Fibroblast of lung (primary cell): ENCODE data around the gene SLC5A8.

Experiments
- EZH2 ChIP-seq: IDR thresholded peaks from 2 replicates; pipeline ENCODE4 v1.5.1; 2012; ENCODE audit warnings: low read length, control low read depth, mild to moderate bottlenecking; ENCODE audit errors: missing control alignments
- TF ChIP-seq, protein P1 (sequence below), 2 donors: IDR thresholded peaks in 1 of 2; conservative IDR thresholded peaks in 1 of 2; 1 replicate in 1 of 2; 2 replicates in 1 of 2; pipeline ENCODE4 v1.5.1; 2011 to 2012; ENCODE audit warnings: low read length in 2 of 2, control low read depth in 1 of 2, inconsistent platforms in 1 of 2, low read depth in 1 of 2, mild to moderate bottlenecking in 1 of 2

DNA sequence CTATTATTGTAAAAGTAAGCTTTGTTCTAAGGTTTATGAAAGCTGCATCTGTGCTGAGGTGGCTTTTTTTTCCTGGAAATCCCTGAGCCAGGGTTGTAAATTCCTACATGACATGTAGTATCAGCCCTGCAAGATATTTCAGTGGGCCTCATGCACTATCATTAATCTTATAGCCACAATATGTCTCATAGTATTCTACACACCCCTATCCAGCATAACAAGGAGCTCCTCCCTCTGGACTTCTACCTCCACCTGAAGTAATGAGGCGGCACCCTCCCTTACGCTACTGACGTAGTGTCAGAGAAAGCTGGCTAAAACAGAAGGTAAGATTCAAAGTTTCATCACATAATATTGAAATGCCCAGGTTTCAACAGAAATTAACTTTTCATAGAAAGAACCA is 35.5 kb downstream of the SLC5A8 start:
- TF ChIP-seq, protein P1, sequence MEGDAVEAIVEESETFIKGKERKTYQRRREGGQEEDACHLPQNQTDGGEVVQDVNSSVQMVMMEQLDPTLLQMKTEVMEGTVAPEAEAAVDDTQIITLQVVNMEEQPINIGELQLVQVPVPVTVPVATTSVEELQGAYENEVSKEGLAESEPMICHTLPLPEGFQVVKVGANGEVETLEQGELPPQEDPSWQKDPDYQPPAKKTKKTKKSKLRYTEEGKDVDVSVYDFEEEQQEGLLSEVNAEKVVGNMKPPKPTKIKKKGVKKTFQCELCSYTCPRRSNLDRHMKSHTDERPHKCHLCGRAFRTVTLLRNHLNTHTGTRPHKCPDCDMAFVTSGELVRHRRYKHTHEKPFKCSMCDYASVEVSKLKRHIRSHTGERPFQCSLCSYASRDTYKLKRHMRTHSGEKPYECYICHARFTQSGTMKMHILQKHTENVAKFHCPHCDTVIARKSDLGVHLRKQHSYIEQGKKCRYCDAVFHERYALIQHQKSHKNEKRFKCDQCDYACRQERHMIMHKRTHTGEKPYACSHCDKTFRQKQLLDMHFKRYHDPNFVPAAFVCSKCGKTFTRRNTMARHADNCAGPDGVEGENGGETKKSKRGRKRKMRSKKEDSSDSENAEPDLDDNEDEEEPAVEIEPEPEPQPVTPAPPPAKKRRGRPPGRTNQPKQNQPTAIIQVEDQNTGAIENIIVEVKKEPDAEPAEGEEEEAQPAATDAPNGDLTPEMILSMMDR (conservative IDR thresholded peaks at IDR 0.05 in 1 of 2, IDR thresholded peaks at IDR 0.05 in 1 of 2; ENCODE audit: low read depth in 1 of 2, low read length in 2 of 2), result no peak
- no peak for TF ChIP-seq EZH2
